Activated CD4-positive, alpha-beta T cell treated with anti-CD3 and anti-CD28 coated beads, Interleukin-2, amount 10 ng/mL, durations not matched to agents 24 days and 14 days (primary cell): ENCODE measurements around the gene CHD5. TPM values are rescaled to one million over a fixed set of nuclear protein-coding genes. Genes with fewer than 3 reads are reported as not detected.
"Not testable (repeated sequence)": the region's sequence is repeated elsewhere in the genome, so short reads cannot be mapped to it uniquely, and the experiment has no call there.

ENCODE experiments used
- DNase-seq: peaks from one replicate; pipeline ENCODE4 v3.0.0; 2022
- H3K27ac Mint-ChIP-seq: one replicate; pipeline ENCODE4 v1.8.0; 2022; ENCODE audit warnings: mild to moderate bottlenecking, mixed read lengths
- H3K27me3 Mint-ChIP-seq: one replicate; pipeline ENCODE4 v1.8.0; 2022; ENCODE audit warnings: mixed read lengths
- H3K36me3 Mint-ChIP-seq: one replicate; pipeline ENCODE4 v1.8.0; 2022; ENCODE audit warnings: low read depth, mild to moderate bottlenecking, mixed read lengths
- H3K4me1 Mint-ChIP-seq: one replicate; pipeline ENCODE4 v1.8.0; 2021; ENCODE audit warnings: mixed read lengths
- H3K4me3 Mint-ChIP-seq: one replicate; pipeline ENCODE4 v1.8.0; 2022; ENCODE audit warnings: mild to moderate bottlenecking, moderate library complexity, mixed read lengths
- H3K9me3 Mint-ChIP-seq: one replicate; pipeline ENCODE4 v1.8.0; 2021; ENCODE audit warnings: mixed read lengths
- intact Hi-C: fragments of 100-400 bp; cut with micrococcal nuclease; formaldehyde crosslinking; loops from one replicate; pipeline ENCODE4 v1.15.1; 2023
- total RNA-seq: library from RNA; stranded (reverse); gene quantifications from 2 replicates; pipeline ENCODE4 v1.2.3, GENCODE V29; 2022

CHD5 gene
- total RNA-seq, 1 donor from 2014 or later = 0.63 TPM

GRCh38 chr1:6082430-6082971, 97.6 kb downstream of the CHD5 start:
- peaks cover 52% of the 10 kb centered on the region for H3K36me3 Mint-ChIP-seq
- intact Hi-C loops = no loop called here
- H3K4me1 Mint-ChIP-seq = peaks cover 2% of the 10 kb centered on the region
- no peak for DNase-seq
- no peak overlapping the region for H3K27ac Mint-ChIP-seq
- H3K4me3 Mint-ChIP-seq = no peak overlapping the region
- H3K9me3 Mint-ChIP-seq = no peaks in the 10 kb centered on the region
- H3K27me3 Mint-ChIP-seq = no peaks in the 10 kb centered on the region

- intact Hi-C loops = no loop called here
- Mint-ChIP-seq H3K4me1 (peaks cover 2% of the 10 kb centered on the region), H3K9me3 (no peaks in the 10 kb centered on the region), H3K27ac (no peak overlapping the region), H3K4me3 (no peak overlapping the region), H3K27me3 (no peaks in the 10 kb centered on the region), H3K36me3 (peaks cover 52% of the 10 kb centered on the region)
- DNase-seq = no peak
These were observed 98.2 kb downstream of the CHD5 start for GRCh38 chr1:6081901-6082300.

GRCh38 chr1:6080469-6080868, 99.7 kb downstream of the CHD5 start:
- Mint-ChIP-seq H3K4me1 (peaks cover 2% of the 10 kb centered on the region), H3K27me3 (no peaks in the 10 kb centered on the region), H3K4me3 (no peak overlapping the region), H3K36me3 (peaks cover 57% of the 10 kb centered on the region), H3K9me3 (no peaks in the 10 kb centered on the region), H3K27ac (no peak overlapping the region)
- DNase-seq = no peak
- intact Hi-C loops = no loop called here

- intact Hi-C loops = no loop called here
- Mint-ChIP-seq H3K4me3 (no peak overlapping the region), H3K4me1 (peaks cover 2% of the 10 kb centered on the region), H3K9me3 (no peaks in the 10 kb centered on the region), H3K27ac (no peak overlapping the region), H3K36me3 (peaks cover 56% of the 10 kb centered on the region), H3K27me3 (no peaks in the 10 kb centered on the region)
- DNase-seq = no peak
These were observed 102.2 kb downstream of the CHD5 start for GRCh38 chr1:6077919-6078318.

- Mint-ChIP-seq H3K4me3 (no peak overlapping the region), H3K36me3 (peaks cover 56% of the 10 kb centered on the region), H3K4me1 (peaks cover 2% of the 10 kb centered on the region), H3K27me3 (no peaks in the 10 kb centered on the region), H3K27ac (no peak overlapping the region), H3K9me3 (no peaks in the 10 kb centered on the region)
- no peak for DNase-seq
- intact Hi-C loops = no loop called here
These were observed 102.6 kb downstream of the CHD5 start for GRCh38 chr1:6077506-6077905.

GRCh38 chr1:6077061-6077460, 103.1 kb downstream of the CHD5 start:
- intact Hi-C loops, H3K27ac Mint-ChIP-seq, H3K4me3 Mint-ChIP-seq, H3K27me3 Mint-ChIP-seq, H3K4me1 Mint-ChIP-seq, H3K9me3 Mint-ChIP-seq, DNase-seq: not testable (repeated sequence)
- H3K36me3 Mint-ChIP-seq = peaks cover 56% of the 10 kb centered on the region

- no peak for DNase-seq
- intact Hi-C loops = no loop called here
- Mint-ChIP-seq H3K9me3 (no peaks in the 10 kb centered on the region), H3K4me3 (no peak overlapping the region), H3K27me3 (no peaks in the 10 kb centered on the region), H3K36me3 (peaks cover 47% of the 10 kb centered on the region), H3K27ac (no peak overlapping the region), H3K4me1 (peaks cover 2% of the 10 kb centered on the region)
These were observed 104.4 kb downstream of the CHD5 start for GRCh38 chr1:6075748-6076147.

- Mint-ChIP-seq H3K27me3 (no peaks in the 10 kb centered on the region), H3K4me1 (peaks cover 2% of the 10 kb centered on the region), H3K27ac (no peak overlapping the region), H3K36me3 (peaks cover 40% of the 10 kb centered on the region), H3K4me3 (no peak overlapping the region), H3K9me3 (no peaks in the 10 kb centered on the region)
- no peak for DNase-seq
- intact Hi-C loops = no loop called here
These were observed 105.8 kb downstream of the CHD5 start for GRCh38 chr1:6074192-6074901.

GRCh38 chr1:6073480-6074053, 106.6 kb downstream of the CHD5 start:
- intact Hi-C loops = no loop called here
- Mint-ChIP-seq H3K36me3 (peaks cover 40% of the 10 kb centered on the region), H3K9me3 (no peaks in the 10 kb centered on the region), H3K4me1 (peaks cover 2% of the 10 kb centered on the region), H3K27me3 (no peaks in the 10 kb centered on the region), H3K4me3 (no peak overlapping the region), H3K27ac (no peak overlapping the region)
- DNase-seq = no peak

- Mint-ChIP-seq H3K4me1 (no peaks in the 10 kb centered on the region), H3K27me3 (no peaks in the 10 kb centered on the region), H3K9me3 (no peaks in the 10 kb centered on the region), H3K4me3 (no peak overlapping the region), H3K36me3 (peaks cover 34% of the 10 kb centered on the region), H3K27ac (no peak overlapping the region)
- no peak for DNase-seq
- intact Hi-C loops = no loop called here
These were observed 107.2 kb downstream of the CHD5 start for GRCh38 chr1:6072774-6073479.

GRCh38 chr1:6071219-6071618, 108.9 kb downstream of the CHD5 start:
- no peaks in the 10 kb centered on the region for H3K27me3 Mint-ChIP-seq
- intact Hi-C loops = no loop called here

GRCh38 chr1:6070450-6070974, 109.6 kb downstream of the CHD5 start:
- H3K4me3 Mint-ChIP-seq = no peak overlapping the region
- DNase-seq = no peak
- no peak overlapping the region for H3K27ac Mint-ChIP-seq
- no peaks in the 10 kb centered on the region for H3K27me3 Mint-ChIP-seq
- H3K4me1 Mint-ChIP-seq = no peaks in the 10 kb centered on the region
- no peaks in the 10 kb centered on the region for H3K9me3 Mint-ChIP-seq
- peaks cover 24% of the 10 kb centered on the region for H3K36me3 Mint-ChIP-seq
- intact Hi-C loops = no loop called here

More at GRCh38 chr1:6071219-6071618, 108.9 kb downstream of the CHD5 start:
- Mint-ChIP-seq H3K4me1 (no peaks in the 10 kb centered on the region), H3K4me3 (no peak overlapping the region), H3K27ac (no peak overlapping the region), H3K36me3 (peaks cover 29% of the 10 kb centered on the region), H3K9me3 (no peaks in the 10 kb centered on the region)
- DNase-seq = no peak

GRCh38 chr1:6069573-6069972, 110.5 kb downstream of the CHD5 start:
- Mint-ChIP-seq H3K27me3 (no peaks in the 10 kb centered on the region), H3K9me3 (no peaks in the 10 kb centered on the region), H3K4me3 (no peak overlapping the region), H3K4me1 (no peaks in the 10 kb centered on the region), H3K27ac (no peak overlapping the region), H3K36me3 (peaks cover 17% of the 10 kb centered on the region)
- intact Hi-C loops = no loop called here
- no peak for DNase-seq

GRCh38 chr1:6068932-6069331, 111.2 kb downstream of the CHD5 start:
- Mint-ChIP-seq H3K9me3 (no peaks in the 10 kb centered on the region), H3K36me3 (peaks cover 13% of the 10 kb centered on the region), H3K4me1 (no peaks in the 10 kb centered on the region), H3K4me3 (no peak overlapping the region), H3K27me3 (no peaks in the 10 kb centered on the region), H3K27ac (no peak overlapping the region)
- DNase-seq = no peak
- intact Hi-C loops = no loop called here
